Neural crest cell (in vitro differentiated cells): Measurements from ENCODE around the gene TJP2. TPM values are rescaled to one million over a fixed set of nuclear protein-coding genes. Genes with fewer than 3 reads are reported as not detected.

Experiments
- DNase-seq: peaks from one replicate; pipeline ENCODE4 v3.0.0; 2021; ENCODE audit warnings: low read depth, mixed read lengths, low spot score
- H3K27ac Mint-ChIP-seq: one replicate; pipeline ENCODE4 v1.8.0; 2021; ENCODE audit warnings: mild to moderate bottlenecking, mixed read lengths; ENCODE audit not compliant: unreplicated experiment
- H3K27me3 Mint-ChIP-seq: 2 replicates; pipeline ENCODE4 v1.8.0; 2021; ENCODE audit warnings: low read depth, mild to moderate bottlenecking, mixed read lengths
- H3K36me3 Mint-ChIP-seq: 2 replicates; pipeline ENCODE4 v1.8.0; 2021; ENCODE audit warnings: low read depth, mild to moderate bottlenecking, mixed read lengths
- H3K4me1 Mint-ChIP-seq: 2 replicates; pipeline ENCODE4 v1.8.0; 2021; ENCODE audit warnings: mixed read lengths
- H3K4me3 Mint-ChIP-seq: one replicate; pipeline ENCODE4 v1.8.0; 2021; ENCODE audit warnings: mild to moderate bottlenecking, mixed read lengths
- H3K9me3 Mint-ChIP-seq: 2 replicates; pipeline ENCODE4 v1.8.0; 2021; ENCODE audit warnings: mixed read lengths
- total RNA-seq: library from RNA; stranded (reverse); gene quantifications from 2 replicates; pipeline ENCODE4 v1.2.1, GENCODE V29; 2021
- TF ChIP-seq, protein P1 (sequence below): fragments of 200-600 bp; sonication (generic); conservative IDR thresholded peaks from 2 replicates; pipeline ENCODE4 v1.5.0; 2021; ENCODE audit warnings: antibody characterized with exemption, mild to moderate bottlenecking

Gene TJP2
- total RNA-seq, 1 donor from 2014 or later = 27.8 TPM

DNA sequence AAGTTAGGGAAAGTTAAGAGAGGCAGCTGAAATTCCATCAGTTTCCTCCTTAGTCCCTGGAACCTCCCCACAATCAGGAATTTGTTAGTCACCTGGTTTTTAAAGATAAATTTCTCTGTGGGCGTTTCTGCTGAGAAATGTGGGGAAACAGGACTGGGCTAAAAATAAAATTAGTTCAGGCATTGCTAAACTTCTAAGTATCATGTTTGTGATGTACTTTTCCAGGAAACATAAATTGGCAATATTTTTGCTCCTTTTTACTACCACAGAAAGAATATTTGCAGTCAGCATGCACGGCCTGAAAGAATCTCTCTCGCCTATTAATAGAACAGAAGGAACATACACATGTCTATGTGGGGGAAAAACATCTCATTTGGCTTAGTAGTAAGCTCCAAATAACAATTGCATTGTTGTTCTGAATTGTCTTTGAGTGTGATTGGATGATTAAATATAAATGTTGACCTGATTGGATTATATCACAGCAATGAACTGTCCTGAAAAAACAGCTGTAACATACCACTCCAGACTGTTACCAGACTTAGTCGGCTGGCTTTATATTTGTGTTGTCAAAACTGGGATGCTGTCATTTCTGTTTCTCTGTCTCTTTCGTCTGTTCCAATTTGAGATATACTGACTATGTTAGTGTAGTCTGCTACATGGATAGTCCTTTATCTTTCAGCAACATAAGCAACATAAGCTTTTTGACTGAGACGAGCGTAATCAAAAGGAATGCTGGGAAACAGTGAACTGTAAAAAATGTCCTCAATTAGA, 12.9 kb downstream of the TJP2 start:
- no peak for DNase-seq
- Mint-ChIP-seq H3K27ac (no peak overlapping the region), H3K27me3 (peaks cover 21% of the 10 kb centered on the region), H3K4me3 (no peak overlapping the region), H3K36me3 (no peaks in the 10 kb centered on the region), H3K4me1 (peaks cover 17% of the 10 kb centered on the region), H3K9me3 (no peaks in the 10 kb centered on the region)
- TF ChIP-seq, protein P1, sequence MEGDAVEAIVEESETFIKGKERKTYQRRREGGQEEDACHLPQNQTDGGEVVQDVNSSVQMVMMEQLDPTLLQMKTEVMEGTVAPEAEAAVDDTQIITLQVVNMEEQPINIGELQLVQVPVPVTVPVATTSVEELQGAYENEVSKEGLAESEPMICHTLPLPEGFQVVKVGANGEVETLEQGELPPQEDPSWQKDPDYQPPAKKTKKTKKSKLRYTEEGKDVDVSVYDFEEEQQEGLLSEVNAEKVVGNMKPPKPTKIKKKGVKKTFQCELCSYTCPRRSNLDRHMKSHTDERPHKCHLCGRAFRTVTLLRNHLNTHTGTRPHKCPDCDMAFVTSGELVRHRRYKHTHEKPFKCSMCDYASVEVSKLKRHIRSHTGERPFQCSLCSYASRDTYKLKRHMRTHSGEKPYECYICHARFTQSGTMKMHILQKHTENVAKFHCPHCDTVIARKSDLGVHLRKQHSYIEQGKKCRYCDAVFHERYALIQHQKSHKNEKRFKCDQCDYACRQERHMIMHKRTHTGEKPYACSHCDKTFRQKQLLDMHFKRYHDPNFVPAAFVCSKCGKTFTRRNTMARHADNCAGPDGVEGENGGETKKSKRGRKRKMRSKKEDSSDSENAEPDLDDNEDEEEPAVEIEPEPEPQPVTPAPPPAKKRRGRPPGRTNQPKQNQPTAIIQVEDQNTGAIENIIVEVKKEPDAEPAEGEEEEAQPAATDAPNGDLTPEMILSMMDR = no peak

- H3K27ac Mint-ChIP-seq = no peak overlapping the region
Measured at GRCh38 chr9:69188975-69189374, 14.9 kb downstream of the TJP2 start.

DNA sequence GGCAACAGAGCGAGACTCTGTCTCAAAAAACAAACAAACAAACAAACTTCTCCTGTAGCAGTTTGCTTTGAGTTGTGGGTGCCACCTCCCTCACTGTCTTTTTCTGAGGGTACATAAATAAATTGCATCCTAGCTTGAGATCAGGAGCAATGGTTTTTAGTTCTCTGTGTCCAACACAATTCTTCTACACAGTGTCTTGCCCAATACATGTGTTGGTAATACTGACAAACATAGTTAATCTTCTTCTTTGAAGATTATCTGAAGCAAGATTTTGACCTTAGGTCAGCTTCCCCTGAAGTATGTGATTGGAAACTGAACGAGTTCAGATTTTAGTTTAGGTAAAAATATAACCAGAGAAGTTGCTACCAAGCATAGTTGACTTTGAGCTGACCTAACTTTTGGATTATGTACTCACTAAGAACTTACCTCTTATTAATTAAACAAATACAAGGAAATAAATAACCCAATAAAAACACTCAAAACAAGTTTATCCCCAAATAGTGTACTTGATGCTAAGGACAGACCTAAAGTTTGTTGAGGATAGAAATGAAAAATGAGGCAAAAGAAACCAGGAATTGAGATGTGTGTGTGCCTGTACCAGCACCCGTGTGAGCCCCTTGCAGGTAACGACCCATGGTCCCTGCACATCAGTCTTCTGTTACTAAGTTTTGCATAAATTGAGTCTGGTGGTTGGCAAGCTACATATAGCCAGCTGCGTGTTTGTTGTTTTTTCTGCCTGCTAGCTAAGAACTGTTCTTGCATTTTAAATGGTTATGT, 16.2 kb downstream of the TJP2 start:
- Mint-ChIP-seq H3K27me3 (peaks cover 21% of the 10 kb centered on the region), H3K4me3 (no peak overlapping the region), H3K4me1 (peaks cover 17% of the 10 kb centered on the region), H3K27ac (no peak overlapping the region), H3K36me3 (no peaks in the 10 kb centered on the region), H3K9me3 (no peaks in the 10 kb centered on the region)
- TF ChIP-seq, protein P1 = no peak
- DNase-seq = no peak

More at GRCh38 chr9:69188975-69189374, 14.9 kb downstream of the TJP2 start:
- Mint-ChIP-seq H3K36me3 (no peaks in the 10 kb centered on the region), H3K9me3 (no peaks in the 10 kb centered on the region), H3K4me3 (no peak overlapping the region), H3K4me1 (peaks cover 17% of the 10 kb centered on the region), H3K27me3 (peaks cover 21% of the 10 kb centered on the region)
- DNase-seq = no peak
- TF ChIP-seq, protein P1 = no peak

- H3K9me3 Mint-ChIP-seq = no peaks in the 10 kb centered on the region
- peaks cover 20% of the 10 kb centered on the region for H3K27me3 Mint-ChIP-seq
- no peak overlapping the region for H3K4me3 Mint-ChIP-seq
- peaks cover 16% of the 10 kb centered on the region for H3K4me1 Mint-ChIP-seq
- H3K36me3 Mint-ChIP-seq = no peaks in the 10 kb centered on the region
- H3K27ac Mint-ChIP-seq = no peak overlapping the region
- TF ChIP-seq, protein P1 = no peak
- no peak for DNase-seq
Measured at GRCh38 chr9:69190863-69191181, 16.7 kb downstream of the TJP2 start.

GRCh38 chr9:69191231-69191630, 17.2 kb downstream of the TJP2 start:
- peaks cover 12% of the 10 kb centered on the region for H3K4me1 Mint-ChIP-seq
- H3K9me3 Mint-ChIP-seq = no peaks in the 10 kb centered on the region
- TF ChIP-seq, protein P1 = no peak
- H3K4me3 Mint-ChIP-seq = no peak overlapping the region
- H3K36me3 Mint-ChIP-seq = no peaks in the 10 kb centered on the region
- no peak for DNase-seq
- H3K27me3 Mint-ChIP-seq = peaks cover 18% of the 10 kb centered on the region
- H3K27ac Mint-ChIP-seq = no peak overlapping the region
